ENCODE measurements around the gene TOLLIP. TPM values are rescaled to one million over a fixed set of nuclear protein-coding genes. Genes with fewer than 3 reads are reported as not detected.

TOLLIP gene
- total and polyA plus RNA-seq, 2 of the 4 experiments (the other 2 are of a cell fraction): 19.7 to 42.9 TPM

DNA sequence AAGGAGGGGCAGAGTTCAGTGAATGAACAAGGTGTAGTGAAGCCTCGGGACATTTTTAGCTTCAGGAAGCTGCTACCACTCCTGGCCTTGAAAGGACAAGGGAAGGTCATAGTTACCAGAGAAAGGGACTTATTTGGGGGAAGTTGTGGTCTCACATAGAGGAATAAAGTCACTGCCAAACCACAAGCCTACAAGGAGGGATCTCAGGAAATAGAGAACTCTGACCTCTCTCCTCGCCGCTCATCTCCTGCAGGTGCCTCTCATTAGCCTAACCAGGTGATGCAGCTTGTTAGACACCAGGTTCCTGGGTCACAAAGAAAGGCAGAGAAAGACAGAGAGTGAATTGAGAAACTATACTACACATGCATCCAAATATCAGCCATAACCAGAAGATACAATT, 14.3 kb upstream of the TOLLIP start:
- no CpG with 5 or more reads among the region's 3 CpGs for WGBS, 2 experiments (ENCODE audit: extremely low coverage in 2 of 2, insufficient read length in 1 of 2)
- CTCF ChIA-PET: no interaction called here
- no peak overlapping the region for H3K9ac ChIP-seq (ENCODE audit: low read depth, low read length)
- ATAC-seq (ENCODE audit: low read depth) (no peak), DNase-seq (no peak)
- no peak overlapping the region for H3K18ac ChIP-seq (ENCODE audit: low read depth, low read length)
- dilution Hi-C loops (cut with HindIII; ENCODE audit: low sequenced_read_pairs, unreplicated experiment): no loop called here
- H3K4me3 ChIP-seq (ENCODE audit: insufficient read depth, low read depth, low read length): no peak overlapping the region
- intact Hi-C loops (cut with micrococcal nuclease): no loop called here
- POLR2A ChIA-PET (ENCODE audit: unreplicated experiment): no interaction called here
- H3K4me2 ChIP-seq (ENCODE audit: low read depth, low read length): no peak overlapping the region
- no TSS peak for BruUV-seq (replicated peaks)
- peaks cover 10% of the 10 kb centered on the region for H3K27me3 ChIP-seq (ENCODE audit: control insufficient read depth, insufficient read depth, low read length)
- no peak overlapping the region for H4K8ac ChIP-seq (ENCODE audit: low read depth in 2 of 2, low read length in 2 of 2)
- no peak overlapping the region for H3K23ac ChIP-seq (ENCODE audit: low read depth, low read length)
- H3K56ac ChIP-seq (ENCODE audit: extremely low read depth, insufficient read depth, low read length): no peak overlapping the region
- H3K14ac ChIP-seq (replicated peaks; ENCODE audit: low read depth, low read length): no peak overlapping the region
- 0 out of 2 replicates have a peak, but pooled peaks cover 4% of the 10 kb centered on the region for H4K20me1 ChIP-seq (ENCODE audit: insufficient read depth, low read length)
- H3K79me1 ChIP-seq (ENCODE audit: low read depth in 1 of 2, low read length in 2 of 2): no peaks in the 10 kb centered on the region
- H2BK120ac ChIP-seq (ENCODE audit: low read depth, low read length): no peak overlapping the region
- no peaks in the 10 kb centered on the region for H3K9me1 ChIP-seq (ENCODE audit: insufficient read depth, low read length)
- H2AK5ac ChIP-seq (ENCODE audit: low read depth, low read length): no peak overlapping the region
- H3K36me3 ChIP-seq (ENCODE audit: control insufficient read depth, insufficient read depth, low read length): no peaks in the 10 kb centered on the region
- H2AK9ac ChIP-seq (replicated peaks; ENCODE audit: low read depth, low read length, poor library complexity): no peak overlapping the region
- H3K4me1 ChIP-seq (ENCODE audit: control insufficient read depth, insufficient read depth, low read length): peaks cover 4% of the 10 kb centered on the region; the same call in 1 of the 2 replicates
- TF ChIP-seq, protein P1, sequence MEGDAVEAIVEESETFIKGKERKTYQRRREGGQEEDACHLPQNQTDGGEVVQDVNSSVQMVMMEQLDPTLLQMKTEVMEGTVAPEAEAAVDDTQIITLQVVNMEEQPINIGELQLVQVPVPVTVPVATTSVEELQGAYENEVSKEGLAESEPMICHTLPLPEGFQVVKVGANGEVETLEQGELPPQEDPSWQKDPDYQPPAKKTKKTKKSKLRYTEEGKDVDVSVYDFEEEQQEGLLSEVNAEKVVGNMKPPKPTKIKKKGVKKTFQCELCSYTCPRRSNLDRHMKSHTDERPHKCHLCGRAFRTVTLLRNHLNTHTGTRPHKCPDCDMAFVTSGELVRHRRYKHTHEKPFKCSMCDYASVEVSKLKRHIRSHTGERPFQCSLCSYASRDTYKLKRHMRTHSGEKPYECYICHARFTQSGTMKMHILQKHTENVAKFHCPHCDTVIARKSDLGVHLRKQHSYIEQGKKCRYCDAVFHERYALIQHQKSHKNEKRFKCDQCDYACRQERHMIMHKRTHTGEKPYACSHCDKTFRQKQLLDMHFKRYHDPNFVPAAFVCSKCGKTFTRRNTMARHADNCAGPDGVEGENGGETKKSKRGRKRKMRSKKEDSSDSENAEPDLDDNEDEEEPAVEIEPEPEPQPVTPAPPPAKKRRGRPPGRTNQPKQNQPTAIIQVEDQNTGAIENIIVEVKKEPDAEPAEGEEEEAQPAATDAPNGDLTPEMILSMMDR (conservative IDR thresholded peaks at IDR 0.05; ENCODE audit: low read depth, low read length): no peak
- TF ChIP-seq MXI1 (IDR thresholded peaks at IDR 0.05; ENCODE audit: borderline replicate concordance, low read depth, low read length) (no peak), ELK1 (IDR thresholded peaks at IDR 0.05; ENCODE audit: borderline replicate concordance, low read depth, low read length) (no peak), RCOR1 (IDR thresholded peaks at IDR 0.05; ENCODE audit: insufficient replicate concordance, low read length) (no peak), FOS (IDR thresholded peaks at IDR 0.05; ENCODE audit: low read depth, low read length) (no peak), POLR2A (IDR thresholded peaks at IDR 0.05; ENCODE audit: low read depth, low read length) (no peak), CHD1 (IDR thresholded peaks at IDR 0.05; ENCODE audit: low read depth, low read length) (no peak), NFE2L2 (IDR thresholded peaks at IDR 0.05; ENCODE audit: low read depth, low read length) (no peak), MAZ (IDR thresholded peaks at IDR 0.05; ENCODE audit: borderline replicate concordance, low read depth, low read length) (no peak)
- no peak overlapping the region for H4K91ac ChIP-seq (ENCODE audit: insufficient read depth, low read depth, low read length)
- H2AFZ ChIP-seq (replicated peaks; ENCODE audit: low read length, poor library complexity): no peak overlapping the region
- no peak overlapping the region for H2BK5ac ChIP-seq (ENCODE audit: low read depth, low read length, poor library complexity, severe bottlenecking)
- no peak overlapping the region for H4K5ac ChIP-seq (ENCODE audit: low read depth, low read length)
- no peak overlapping the region for H2BK20ac ChIP-seq (ENCODE audit: low read depth, low read length)
- no peak overlapping the region for H3K27ac ChIP-seq (ENCODE audit: insufficient read depth, low read length)
- in situ Hi-C loops (cut with MboI; ENCODE audit: low sequenced_read_pairs): no loop called here
- no peak overlapping the region for H3K4ac ChIP-seq (ENCODE audit: low read depth, low read length)
- no peak overlapping the region for H2BK15ac ChIP-seq (ENCODE audit: low read depth, low read length)
- peaks cover 3% of the 10 kb centered on the region; the same call in 1 of the 2 replicates for H3K9me3 ChIP-seq (ENCODE audit: control insufficient read depth, insufficient read depth, low read length)

All from IMR-90 (cell line).